ENCODE measurements around the gene YWHAG. TPM values are rescaled to one million over a fixed set of nuclear protein-coding genes. Genes with fewer than 3 reads are reported as not detected.

YWHAG gene
- total and polyA plus RNA-seq, 2 of the 13 experiments (the other 11 are each of a cell fraction or from before 2014, with no cell fraction given): 36.9 to 67.5 TPM

GRCh38 chr7:76359111-76359977 lies 553 bp upstream of the YWHAG start (continued):
- TF ChIP-seq ZNF142 (CRISPR knock-in tag; IDR thresholded peaks at IDR 0.05) (no peak), ZNF562 (CRISPR knock-in tag; IDR thresholded peaks at IDR 0.05; ENCODE audit: borderline replicate concordance) (no peak), SIX4 (CRISPR knock-in tag; IDR thresholded peaks at IDR 0.05) (peak; percentile 48; the same call in 1 of the 2 replicates), ZHX2 (IDR thresholded peaks at IDR 0.05; ENCODE audit: low read depth) (peak; percentile 31), ZHX2 (CRISPR knock-in tag; IDR thresholded peaks at IDR 0.05; ENCODE audit: borderline replicate concordance) (no peak), PAXIP1 (CRISPR knock-in tag; conservative IDR thresholded peaks at IDR 0.05) (peak; percentile 70), SMARCE1 (IDR thresholded peaks at IDR 0.05; ENCODE audit: borderline replicate concordance) (no peak), ZBTB14 (CRISPR knock-in tag; IDR thresholded peaks at IDR 0.05) (no peak), BRD4 (CRISPR knock-in tag; IDR thresholded peaks at IDR 0.05) (no peak), HDAC2 (CRISPR knock-in tag; IDR thresholded peaks at IDR 0.05) (peak; percentile 45; the same call in 1 of the 2 replicates)
